ENCODE measurements around the gene BRIP1. TPM values are rescaled to one million over a fixed set of nuclear protein-coding genes. Genes with fewer than 3 reads are reported as not detected.
"Not testable (repeated sequence)": the region's sequence is repeated elsewhere in the genome, so short reads cannot be mapped to it uniquely, and the experiment has no call there.

The BRIP1 gene
- total RNA-seq, 1 experiment from 2014 or later = 38.4 TPM

GRCh38 chr17:61877837-61878236 is 14.5 kb upstream of the BRIP1 start:
- no peak for DNase-seq
- H3K4me3 ChIP-seq = no peak overlapping the region
- no peaks in the 10 kb centered on the region for H3K27me3 ChIP-seq
- no peaks in the 10 kb centered on the region for H3K4me1 ChIP-seq
- peaks cover 22% of the 10 kb centered on the region for H3K36me3 ChIP-seq
- no peaks in the 10 kb centered on the region for H3K9me3 ChIP-seq (replicated peaks)
- H3K27ac ChIP-seq = no peak overlapping the region

DNA sequence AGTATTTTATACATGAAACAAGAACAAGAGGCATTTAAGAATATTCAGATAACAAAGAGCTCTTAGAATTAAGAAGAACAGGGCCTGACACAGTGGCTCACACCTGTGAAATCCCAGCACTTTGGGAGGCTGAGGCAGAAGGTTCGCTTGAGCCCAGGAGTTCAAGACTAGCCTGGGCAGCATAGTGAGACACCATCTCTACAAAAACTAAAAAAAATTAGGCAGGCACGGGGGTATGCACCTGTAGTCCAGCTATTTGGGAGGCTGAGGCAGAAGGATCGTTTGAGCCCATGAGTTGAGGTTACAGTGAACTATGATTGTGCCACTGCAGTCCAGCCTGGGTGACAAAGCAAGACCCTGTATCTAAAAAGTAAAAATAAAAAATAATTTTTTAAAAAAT is 12.5 kb upstream of the BRIP1 start:
- peaks cover 35% of the 10 kb centered on the region for H3K36me3 ChIP-seq
- H3K4me1 ChIP-seq = no peaks in the 10 kb centered on the region
- no peak for DNase-seq

DNA sequence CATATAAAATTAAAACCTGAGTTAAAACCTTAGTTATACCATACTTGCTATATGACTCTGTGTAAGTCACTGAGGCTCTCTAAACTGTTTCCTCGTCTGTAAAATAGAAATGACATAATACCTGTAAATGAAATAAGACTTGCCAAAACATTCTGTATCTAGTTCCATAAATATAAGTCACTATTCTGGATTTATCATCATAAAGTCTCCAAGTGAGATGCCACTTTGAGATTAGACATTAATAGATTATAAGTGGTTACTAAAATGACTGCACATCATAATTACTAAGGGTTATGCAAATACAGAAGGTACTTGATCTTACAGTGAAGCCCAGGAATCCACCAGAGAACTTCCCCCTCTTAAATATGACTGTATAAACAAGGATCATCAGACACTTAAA is 12.0 kb upstream of the BRIP1 start:
- DNase-seq = no peak
- H3K4me1 ChIP-seq = no peaks in the 10 kb centered on the region
- H3K27ac ChIP-seq = no peak overlapping the region
- no peaks in the 10 kb centered on the region for H3K9me3 ChIP-seq (replicated peaks)
- peaks cover 40% of the 10 kb centered on the region for H3K36me3 ChIP-seq
- H3K27me3 ChIP-seq = no peaks in the 10 kb centered on the region
- no peak overlapping the region for H3K4me3 ChIP-seq

More for the DNA sequence above, 12.5 kb upstream of the BRIP1 start:
- H3K4me3 ChIP-seq = no peak overlapping the region
- no peaks in the 10 kb centered on the region for H3K27me3 ChIP-seq
- no peak overlapping the region for H3K27ac ChIP-seq
- no peaks in the 10 kb centered on the region for H3K9me3 ChIP-seq (replicated peaks)

GRCh38 chr17:61874075-61874474 is 10.7 kb upstream of the BRIP1 start:
- Histone ChIP-seq H3K4me1 (no peaks in the 10 kb centered on the region), H3K27ac (no peak overlapping the region), H3K9me3 (replicated peaks) (no peaks in the 10 kb centered on the region), H3K27me3 (no peaks in the 10 kb centered on the region), H3K36me3 (peaks cover 48% of the 10 kb centered on the region), H3K4me3 (no peak overlapping the region)
- no peak for DNase-seq

- H3K9me3 ChIP-seq (replicated peaks) = no peaks in the 10 kb centered on the region
- H3K27me3 ChIP-seq = no peaks in the 10 kb centered on the region
- no peak overlapping the region for H3K27ac ChIP-seq
- peaks cover 46% of the 10 kb centered on the region for H3K36me3 ChIP-seq
- no peaks in the 10 kb centered on the region for H3K4me1 ChIP-seq
- H3K4me3 ChIP-seq = no peak overlapping the region
- DNase-seq = no peak
These were observed 8.8 kb upstream of the BRIP1 start for GRCh38 chr17:61872099-61872498.

DNA sequence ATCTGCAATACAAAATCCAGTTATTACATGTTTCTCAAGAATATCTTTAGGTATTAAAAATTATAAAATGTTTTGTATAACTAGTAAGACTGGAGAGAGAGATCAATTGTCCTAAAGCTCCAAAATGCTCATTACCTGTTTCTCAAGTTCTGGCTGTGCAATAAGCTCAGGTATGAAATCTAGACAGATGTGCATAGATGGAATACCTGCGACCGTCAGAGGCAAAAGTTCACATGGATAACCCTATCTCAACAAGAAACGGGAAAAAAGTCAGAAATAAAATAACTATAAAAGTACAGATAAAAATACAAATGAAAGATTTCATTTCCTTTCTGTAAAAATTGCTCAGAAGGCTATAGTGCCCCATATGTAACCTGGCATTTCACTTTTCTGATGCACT is 5.8 kb upstream of the BRIP1 start:
- H3K27me3 ChIP-seq = no peaks in the 10 kb centered on the region
- no peak for DNase-seq
- H3K27ac ChIP-seq = no peak overlapping the region
- no peak overlapping the region for H3K4me3 ChIP-seq
- H3K36me3 ChIP-seq = peaks cover 33% of the 10 kb centered on the region
- H3K9me3 ChIP-seq (replicated peaks) = no peaks in the 10 kb centered on the region
- 0 out of 2 replicates have a peak, but pooled peaks cover 2% of the 10 kb centered on the region for H3K4me1 ChIP-seq

- no peak for DNase-seq
- 0 out of 2 replicates have a peak, but pooled peaks cover 2% of the 10 kb centered on the region for H3K4me1 ChIP-seq
- H3K9me3 ChIP-seq (replicated peaks) = no peaks in the 10 kb centered on the region
- H3K36me3 ChIP-seq = peaks cover 31% of the 10 kb centered on the region
- no peaks in the 10 kb centered on the region for H3K27me3 ChIP-seq
- no peak overlapping the region for H3K27ac ChIP-seq
- H3K4me3 ChIP-seq = no peak overlapping the region
These were observed 4.7 kb upstream of the BRIP1 start for GRCh38 chr17:61868074-61868473.

- peaks cover 27% of the 10 kb centered on the region for H3K36me3 ChIP-seq
- H3K27me3 ChIP-seq = no peaks in the 10 kb centered on the region
- DNase-seq = no peak
- H3K9me3 ChIP-seq (replicated peaks) = no peaks in the 10 kb centered on the region
- H3K27ac ChIP-seq = no peak overlapping the region
- H3K4me1 ChIP-seq = 0 out of 2 replicates have a peak, but pooled peaks cover 2% of the 10 kb centered on the region
- H3K4me3 ChIP-seq = no peak overlapping the region
These were observed 3.7 kb upstream of the BRIP1 start for GRCh38 chr17:61867033-61867432.

GRCh38 chr17:61863801-61864126 is 436 bp upstream of the BRIP1 start:
- Histone ChIP-seq H3K36me3 (peaks cover 18% of the 10 kb centered on the region), H3K27ac (peak overlapping the region; percentile 97), H3K4me3 (peak overlapping the region; percentile 82), H3K27me3 (no peaks in the 10 kb centered on the region), H3K9me3 (replicated peaks) (no peaks in the 10 kb centered on the region), H3K4me1 (peaks cover 5% of the 10 kb centered on the region; the same call in 1 of the 2 replicates)
- no peak for DNase-seq

DNA sequence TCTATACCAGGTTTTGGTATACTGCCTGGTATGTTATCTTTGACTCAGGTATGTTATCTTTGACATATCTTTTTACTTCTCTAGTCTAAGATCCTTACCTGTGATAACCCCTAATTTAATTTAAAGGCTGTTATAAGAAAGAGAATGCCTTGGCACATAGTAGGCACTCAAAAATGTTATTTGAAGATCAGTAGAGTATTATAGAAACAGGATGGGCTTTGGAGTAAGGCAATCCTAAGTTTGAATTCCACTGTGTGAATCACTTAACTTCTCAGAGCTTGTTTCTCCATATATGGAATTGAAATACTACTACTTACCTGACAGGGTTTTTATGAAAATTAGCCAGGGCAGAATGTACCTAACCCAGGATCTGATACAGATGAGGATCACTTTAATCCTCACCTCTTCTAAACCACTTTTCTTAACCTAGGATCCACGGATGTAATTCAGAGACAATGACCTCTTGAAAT is 1.2 kb downstream of the BRIP1 start:
- H3K9me3 ChIP-seq (replicated peaks) = no peaks in the 10 kb centered on the region
- H3K4me3 ChIP-seq = peak overlapping the region; percentile 82
- H3K27me3 ChIP-seq = no peaks in the 10 kb centered on the region
- peaks cover 5% of the 10 kb centered on the region; the same call in 1 of the 2 replicates for H3K4me1 ChIP-seq
- H3K27ac ChIP-seq = peak overlapping the region; percentile 97
- DNase-seq = peak in 1 of 2 experiments; percentile 17
- H3K36me3 ChIP-seq = peaks cover 21% of the 10 kb centered on the region

DNA sequence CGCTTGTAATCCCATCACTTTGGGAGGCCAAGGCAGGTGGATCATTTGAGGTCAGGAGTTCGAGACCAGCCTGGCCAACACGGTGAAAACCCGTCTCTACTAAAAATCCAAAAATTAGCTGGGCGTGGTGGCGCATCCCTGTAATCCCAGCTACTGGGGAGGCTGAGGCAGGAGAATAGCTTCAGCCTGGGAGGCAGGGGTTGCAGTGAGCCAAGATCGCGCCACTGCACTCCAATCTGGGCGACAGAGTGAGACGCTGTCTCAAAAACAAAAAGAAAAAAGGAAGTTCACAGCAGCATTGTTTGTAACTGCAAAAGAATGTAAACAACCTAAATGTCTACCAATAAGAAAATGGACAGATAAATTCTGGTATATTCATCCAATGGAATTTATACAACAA is 2.9 kb downstream of the BRIP1 start:
- H3K4me1 ChIP-seq; DNase-seq; H3K9me3 ChIP-seq (replicated peaks); H3K4me3 ChIP-seq; H3K27ac ChIP-seq; H3K27me3 ChIP-seq: not testable (repeated sequence)
- peaks cover 36% of the 10 kb centered on the region for H3K36me3 ChIP-seq

DNA sequence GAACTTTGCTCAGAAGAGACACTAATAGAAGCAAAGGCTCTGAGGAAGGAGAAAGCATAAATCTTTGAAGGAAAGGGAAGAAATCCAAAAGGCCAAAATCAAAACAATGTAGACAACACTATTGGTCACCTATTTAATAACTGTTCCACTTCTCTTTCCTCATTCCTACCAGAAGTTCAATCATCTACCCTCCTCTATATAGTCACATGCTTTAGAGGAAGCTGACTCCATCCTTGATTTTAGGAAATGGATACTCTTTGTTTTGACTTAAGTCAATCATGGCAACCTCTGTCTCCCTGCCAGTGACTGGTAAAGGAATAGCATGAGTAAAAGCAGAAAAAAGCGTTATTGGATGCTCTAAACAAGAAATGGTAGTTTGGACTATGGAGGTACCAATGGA is 7.3 kb downstream of the BRIP1 start:
- H3K4me3 ChIP-seq = no peak overlapping the region
- peaks cover 3% of the 10 kb centered on the region; the same call in 1 of the 2 replicates for H3K4me1 ChIP-seq
- H3K27me3 ChIP-seq = no peaks in the 10 kb centered on the region
- H3K9me3 ChIP-seq (replicated peaks) = no peaks in the 10 kb centered on the region
- peaks cover 67% of the 10 kb centered on the region for H3K36me3 ChIP-seq
- no peak for DNase-seq
- H3K27ac ChIP-seq = no peak overlapping the region

DNA sequence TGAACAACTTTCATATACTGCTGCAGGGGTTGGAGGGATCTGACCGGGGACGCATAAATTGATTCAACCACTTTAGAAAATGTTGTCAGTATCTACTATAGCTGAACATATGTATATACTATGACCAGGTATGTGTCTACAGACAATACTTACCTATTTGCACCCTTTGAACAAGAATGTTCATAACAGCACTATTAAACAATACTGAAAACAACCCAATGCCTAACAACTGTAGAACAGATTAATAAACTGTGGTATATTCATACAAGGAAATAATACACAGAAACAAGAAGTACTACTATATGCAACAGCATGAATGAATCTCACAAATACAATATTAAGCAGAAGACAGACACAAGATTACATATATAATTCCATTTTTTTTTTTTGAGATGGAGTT is 10.5 kb downstream of the BRIP1 start:
- no peaks in the 10 kb centered on the region for H3K27me3 ChIP-seq
- H3K9me3 ChIP-seq (replicated peaks) = no peaks in the 10 kb centered on the region
- no peaks in the 10 kb centered on the region for H3K4me1 ChIP-seq
- H3K27ac ChIP-seq = no peak overlapping the region
- DNase-seq = no peak
- H3K4me3 ChIP-seq = no peak overlapping the region
- H3K36me3 ChIP-seq = peaks cover 68% of the 10 kb centered on the region

- H3K9me3 ChIP-seq (replicated peaks) = no peaks in the 10 kb centered on the region
- no peaks in the 10 kb centered on the region for H3K27me3 ChIP-seq
- no peaks in the 10 kb centered on the region for H3K4me1 ChIP-seq
- H3K4me3 ChIP-seq = no peak overlapping the region
- no peak for DNase-seq
- H3K36me3 ChIP-seq = peaks cover 73% of the 10 kb centered on the region
- H3K27ac ChIP-seq = no peak overlapping the region
These were observed 13.7 kb downstream of the BRIP1 start for GRCh38 chr17:61849674-61850073.

- Histone ChIP-seq H3K27me3 (no peaks in the 10 kb centered on the region), H3K27ac (no peak overlapping the region), H3K4me3 (no peak overlapping the region), H3K4me1 (no peaks in the 10 kb centered on the region), H3K9me3 (replicated peaks) (no peaks in the 10 kb centered on the region), H3K36me3 (peaks cover 75% of the 10 kb centered on the region)
- DNase-seq = no peak
These were observed 14.4 kb downstream of the BRIP1 start for GRCh38 chr17:61848896-61849295.

DNA sequence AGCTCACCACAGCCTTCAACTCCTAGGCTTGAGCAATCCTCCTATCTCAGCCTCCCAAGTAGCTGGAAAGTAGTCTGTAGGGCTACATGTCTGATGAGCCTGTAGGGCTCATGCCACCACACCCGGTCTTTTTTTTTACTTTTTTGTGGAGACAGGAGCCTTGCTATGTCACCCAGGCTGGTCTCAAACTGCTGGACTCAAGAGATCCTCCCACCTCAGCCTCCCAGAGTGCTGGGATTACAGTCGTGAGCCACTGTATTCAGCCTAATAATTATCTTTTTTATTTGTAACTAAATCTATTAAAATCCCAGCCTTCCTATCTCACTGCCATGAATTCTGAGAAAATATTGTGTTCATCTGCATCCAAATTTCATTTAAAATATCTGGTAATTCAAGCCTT is 15.1 kb downstream of the BRIP1 start:
- Histone ChIP-seq H3K27ac (no peak overlapping the region), H3K27me3 (no peaks in the 10 kb centered on the region), H3K4me1 (no peaks in the 10 kb centered on the region), H3K36me3 (peaks cover 70% of the 10 kb centered on the region), H3K4me3 (no peak overlapping the region), H3K9me3 (replicated peaks) (no peaks in the 10 kb centered on the region)
- DNase-seq = no peak
